Measurements from ENCODE around the gene PAIP2B. TPM values are rescaled to one million over a fixed set of nuclear protein-coding genes. Genes with fewer than 3 reads are reported as not detected.
A peak's percentile ranks its signal among the peaks of the same experiment; 100 is the strongest.
"Not testable (repeated sequence)": the region's sequence is repeated elsewhere in the genome, so short reads cannot be mapped to it uniquely, and the experiment has no call there.

PAIP2B gene
- total RNA-seq, 1 experiment from 2014 or later, result 0.17 TPM

GRCh38 chr2:71220743-71221142 lies 6.2 kb downstream of the PAIP2B start:
- DNase-seq (ENCODE audit: low read depth), result peak; percentile 14

- no peak for DNase-seq (ENCODE audit: low read depth)
Observed at GRCh38 chr2:71216501-71216900, 10.4 kb downstream of the PAIP2B start.

- no peak for DNase-seq (ENCODE audit: low read depth)
Observed at GRCh38 chr2:71215447-71215846, 11.5 kb downstream of the PAIP2B start.

- no peak for DNase-seq (ENCODE audit: low read depth)
Observed at GRCh38 chr2:71212336-71212735, 14.6 kb downstream of the PAIP2B start.

- no peak for DNase-seq (ENCODE audit: low read depth)
Observed at GRCh38 chr2:71210292-71210691, 16.6 kb downstream of the PAIP2B start.

- peak; percentile 5 for DNase-seq (ENCODE audit: low read depth)
Observed at GRCh38 chr2:71208756-71209155, 18.1 kb downstream of the PAIP2B start.

- no peak for DNase-seq (ENCODE audit: low read depth)
Observed at GRCh38 chr2:71207601-71208000, 19.3 kb downstream of the PAIP2B start.

- DNase-seq (ENCODE audit: low read depth), result no peak
Observed at GRCh38 chr2:71206271-71206670, 20.6 kb downstream of the PAIP2B start.

- no peak for DNase-seq (ENCODE audit: low read depth)
Observed at GRCh38 chr2:71191570-71191943, 35.3 kb downstream of the PAIP2B start.

GRCh38 chr2:71190656-71191569 lies 36.0 kb downstream of the PAIP2B start:
- peak; percentile 28 for DNase-seq (ENCODE audit: low read depth)

- DNase-seq (ENCODE audit: low read depth), result no peak
Observed at GRCh38 chr2:71187589-71187988, 39.3 kb downstream of the PAIP2B start.

- no peak for DNase-seq (ENCODE audit: low read depth)
Observed at GRCh38 chr2:71186973-71187372, 39.9 kb downstream of the PAIP2B start.

GRCh38 chr2:71183306-71184115 lies 43.4 kb downstream of the PAIP2B start:
- DNase-seq (ENCODE audit: low read depth), result not testable (repeated sequence)

- DNase-seq (ENCODE audit: low read depth), result no peak
Observed at GRCh38 chr2:71181316-71181715, 45.6 kb downstream of the PAIP2B start.

- not testable (repeated sequence) for DNase-seq (ENCODE audit: low read depth)
Observed at GRCh38 chr2:71178836-71179235, 48.1 kb downstream of the PAIP2B start.

GRCh38 chr2:71174207-71174606 lies 52.7 kb downstream of the PAIP2B start:
- no peak for DNase-seq (ENCODE audit: low read depth)

GRCh38 chr2:71173096-71173495 lies 53.8 kb downstream of the PAIP2B start:
- no peak for DNase-seq (ENCODE audit: low read depth)

GRCh38 chr2:71166812-71167211 lies 60.1 kb downstream of the PAIP2B start:
- no peak for DNase-seq (ENCODE audit: low read depth)

- DNase-seq (ENCODE audit: low read depth), result no peak
Observed at GRCh38 chr2:71157124-71157793, 69.6 kb downstream of the PAIP2B start.

GRCh38 chr2:71156573-71156972 lies 70.3 kb downstream of the PAIP2B start:
- DNase-seq (ENCODE audit: low read depth), result peak; percentile 29

- no peak for DNase-seq (ENCODE audit: low read depth)
Observed at GRCh38 chr2:71155846-71156245, 71.1 kb downstream of the PAIP2B start.

GRCh38 chr2:71154798-71155197 lies 72.1 kb downstream of the PAIP2B start:
- no peak for DNase-seq (ENCODE audit: low read depth)

All from LHCN-M2 (cell line).